ENCODE data around the gene LCN15. TPM values are rescaled to one million over a fixed set of nuclear protein-coding genes. Genes with fewer than 3 reads are reported as not detected.

LCN15 gene
- total and polyA plus RNA-seq, 2 of the 13 experiments (the other 11 are each of a cell fraction or from before 2014, with no cell fraction given): 1.3 to 53.7 TPM

GRCh38 chr9:136807281-136808074 is 43.2 kb upstream of the LCN15 start, which contains the start of gene RABL6 (continued):
- TF ChIP-seq ZNF557 (CRISPR knock-in tag; IDR thresholded peaks at IDR 0.05): 0 out of 2 replicates have a peak, but pooled peaks have one; percentile 15
- TF ChIP-seq ZBTB1 (CRISPR knock-in tag; IDR thresholded peaks at IDR 0.05; ENCODE audit: borderline replicate concordance): no peak
- peak; percentile 38; the same call in 1 of the 2 replicates for TF ChIP-seq MXD3 (CRISPR knock-in tag; IDR thresholded peaks at IDR 0.05)
- TF ChIP-seq HOMEZ (CRISPR knock-in tag; IDR thresholded peaks at IDR 0.05; ENCODE audit: low read depth): no peak
- TF ChIP-seq KDM5B (CRISPR knock-in tag; IDR thresholded peaks at IDR 0.05; ENCODE audit: borderline replicate concordance): no peak
- TF ChIP-seq ZHX2 (IDR thresholded peaks at IDR 0.05; ENCODE audit: low read depth): no peak; the same call in 1 of the 2 replicates
- no peak for TF ChIP-seq ZHX2 (CRISPR knock-in tag; IDR thresholded peaks at IDR 0.05; ENCODE audit: borderline replicate concordance)
- TF ChIP-seq FOXA1 (IDR thresholded peaks at IDR 0.05): no peak
- no peak for TF ChIP-seq FOXA1 (CRISPR knock-in tag; IDR thresholded peaks at IDR 0.05)
- 0 out of 2 replicates have a peak, but pooled peaks have one; percentile 11 for TF ChIP-seq HNF1B (CRISPR knock-in tag; IDR thresholded peaks at IDR 0.05)
- no peak for TF ChIP-seq MXD4 (CRISPR knock-in tag; IDR thresholded peaks at IDR 0.05)
- no peak for TF ChIP-seq SOX5 (CRISPR knock-in tag; IDR thresholded peaks at IDR 0.05; ENCODE audit: borderline replicate concordance)
- TF ChIP-seq GRHL1 (CRISPR knock-in tag; conservative IDR thresholded peaks at IDR 0.05): no peak
- no peak for TF ChIP-seq JUNB (CRISPR knock-in tag; IDR thresholded peaks at IDR 0.05; ENCODE audit: borderline replicate concordance)
- no peak for TF ChIP-seq HDAC1 (CRISPR knock-in tag; IDR thresholded peaks at IDR 0.05)
- TF ChIP-seq ZNF33A (CRISPR knock-in tag; IDR thresholded peaks at IDR 0.05; ENCODE audit: borderline replicate concordance): no peak
- 0 out of 2 replicates have a peak, but pooled peaks have one; percentile 25 for TF ChIP-seq ZNF605 (CRISPR knock-in tag; IDR thresholded peaks at IDR 0.05)
- TF ChIP-seq ZNF367 (CRISPR knock-in tag; IDR thresholded peaks at IDR 0.05; ENCODE audit: borderline replicate concordance): no peak; the same call in 1 of the 2 replicates
